HepG2 (cell line): ENCODE results near the gene PITPNM2. TPM values are rescaled to one million over a fixed set of nuclear protein-coding genes. Genes with fewer than 3 reads are reported as not detected.

Experiments
- BCL6 ChIP-seq: IDR thresholded peaks from 2 replicates; pipeline ENCODE4 v1.6.1; 2016; ENCODE audit warnings: missing genetic modification reagents, missing compliant biosample characterization
- FOSL1 ChIP-seq: sonication (generic); formaldehyde crosslinking; IDR thresholded peaks from 2 replicates; pipeline ENCODE4 v1.9.0; 2021; ENCODE audit warnings: missing genetic modification reagents, borderline replicate concordance
- HMG20B ChIP-seq: conservative IDR thresholded peaks from 2 replicates; pipeline ENCODE4 v1.6.1; 2016; ENCODE audit warnings: missing genetic modification reagents, missing compliant biosample characterization
- MED13 ChIP-seq: sonication (generic); formaldehyde crosslinking; IDR thresholded peaks from 2 replicates; pipeline ENCODE4 v1.5.0; 2020; ENCODE audit warnings: missing genetic modification reagents
- NFYB ChIP-seq: sonication (generic); formaldehyde crosslinking; IDR thresholded peaks from 2 replicates; pipeline ENCODE4 v1.4.0; 2020; ENCODE audit warnings: missing genetic modification reagents
- PLRG1 ChIP-seq: fragments of 450-650 bp; conservative IDR thresholded peaks from 2 replicates; pipeline ENCODE4 v1.6.1; 2016
- REPIN1 ChIP-seq: sonication (generic); formaldehyde crosslinking; IDR thresholded peaks from 2 replicates; pipeline ENCODE4 v1.8.0; 2022; ENCODE audit warnings: missing genetic modification reagents, low read depth, mild to moderate bottlenecking, borderline replicate concordance
- RXRB ChIP-seq: IDR thresholded peaks from 2 replicates; pipeline ENCODE4 v1.6.1; 2016; ENCODE audit warnings: borderline replicate concordance, missing genetic modification reagents, missing compliant biosample characterization
- TEAD2 ChIP-seq: sonication (generic); formaldehyde crosslinking; IDR thresholded peaks from 2 replicates; pipeline ENCODE4 v1.9.0; 2021; ENCODE audit warnings: missing genetic modification reagents
- TP53 ChIP-seq: sonication (generic); formaldehyde crosslinking; conservative IDR thresholded peaks from 2 replicates; pipeline ENCODE4 v1.4.0; 2020; ENCODE audit warnings: missing genetic modification reagents
- ZNF563 ChIP-seq: sonication (generic); formaldehyde crosslinking; IDR thresholded peaks from 2 replicates; pipeline ENCODE4 v1.8.0; 2022; ENCODE audit warnings: mild to moderate bottlenecking, moderate library complexity, missing genetic modification reagents
- ZNF839 ChIP-seq: sonication (generic); formaldehyde crosslinking; IDR thresholded peaks from 2 replicates; pipeline ENCODE4 v1.4.0; 2020; ENCODE audit warnings: missing genetic modification reagents, mild to moderate bottlenecking, borderline replicate concordance
- polyA plus RNA-seq, 8 experiments: library from polyadenylated mRNA; depleted of rRNA in 3 of 8; stranded (reverse) in 7 of 8; unstranded in 1 of 8; fragments of >200 nt; fragmentation: Illumina TruSeq in 4 of 8; extraction: Trizol in 4 of 8; gene quantifications; 2 replicates each; pipeline versions ENCODE4 v1.2.1 to v1.2.3, GENCODE V29; 2011 to 2016; ENCODE audit warnings: low read depth in 4 of 8, missing spikeins in 1 of 8, mixed read lengths in 1 of 8; ENCODE audit not compliant: insufficient read depth in 1 of 8
- total RNA-seq, 5 experiments: library from RNA; depleted of rRNA; stranded (reverse); fragments of >200 nt; fragmentation: Illumina TruSeq; extraction: Trizol; gene quantifications; 2 replicates each; pipeline ENCODE4 v1.2.3, GENCODE V29; 2016; ENCODE audit warnings: low read depth in 1 of 5
- TF ChIP-seq, protein P1 (sequence below), 2 experiments: sonication (generic) in 1 of 2; formaldehyde crosslinking in 1 of 2; IDR thresholded peaks; 2 replicates each; pipeline versions ENCODE4 v1.4.0 to v1.6.1; 2018 to 2020; ENCODE audit warnings: missing genetic modification reagents in 2 of 2, borderline replicate concordance in 1 of 2, low read depth in 1 of 2, mild to moderate bottlenecking in 1 of 2, missing biosample characterization in 1 of 2
- TF ChIP-seq, protein P2 (sequence below): fragments of 450-650 bp; IDR thresholded peaks from 2 replicates; pipeline ENCODE4 v1.6.1; 2017; ENCODE audit warnings: mild to moderate bottlenecking
- TF ChIP-seq, protein P3 (sequence below): sonication (generic); formaldehyde crosslinking; IDR thresholded peaks from 2 replicates; pipeline ENCODE4 v1.4.0; 2020; ENCODE audit warnings: missing genetic modification reagents

PITPNM2 gene
- total and polyA plus RNA-seq, 2 of the 13 experiments (the other 11 are each of a cell fraction or from before 2014, with no cell fraction given): 4.2 to 5.3 TPM

DNA sequence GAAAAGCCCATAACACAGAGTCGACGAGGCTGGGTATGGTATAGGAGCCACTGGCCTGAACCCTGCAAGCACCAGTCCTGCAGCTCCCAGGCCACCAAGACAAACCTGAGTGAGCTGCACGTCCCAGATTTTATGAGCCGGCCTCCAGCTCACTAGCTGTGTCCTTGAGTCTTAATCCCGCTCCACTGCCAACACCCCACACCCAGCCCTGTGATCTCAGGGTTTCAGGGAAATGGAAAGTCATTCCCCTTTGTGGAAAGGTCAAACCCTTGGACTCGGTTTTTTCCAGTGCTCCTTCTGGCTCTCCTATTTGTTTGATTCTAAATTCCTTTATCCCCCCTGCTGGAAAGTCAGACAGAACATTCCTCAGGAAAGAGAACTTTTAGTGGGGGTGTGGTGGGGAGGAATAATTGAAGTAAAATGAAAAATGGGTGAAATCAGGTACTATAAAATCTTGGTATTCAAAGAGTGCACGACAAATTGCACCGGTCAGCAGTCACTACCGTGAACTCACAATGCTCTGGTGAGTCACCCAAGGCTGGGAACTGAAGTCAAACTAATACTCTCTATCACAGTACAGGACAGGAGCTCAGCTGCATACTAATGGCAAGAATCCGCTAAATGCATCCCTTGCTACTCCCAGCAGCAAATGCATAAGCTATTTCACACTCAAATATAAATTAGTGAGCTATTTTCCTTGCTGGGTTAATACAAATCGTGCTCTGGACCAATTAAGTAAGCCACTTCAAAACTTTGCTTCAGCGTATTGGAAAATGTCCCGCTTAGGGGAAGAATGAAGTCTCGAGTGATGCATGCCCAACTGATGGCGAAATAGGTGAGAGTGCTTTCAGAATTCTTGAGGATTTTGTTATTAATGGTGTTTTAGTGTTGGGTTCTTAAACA, 9.0 kb downstream of the PITPNM2 start (continued):
- TF ChIP-seq ZNF839 (no peak), MED13 (no peak), ZNF563 (CRISPR knock-in tag) (no peak), NFYB (CRISPR knock-in tag) (no peak), PLRG1 (no peak), TEAD2 (CRISPR knock-in tag) (no peak), RXRB (CRISPR knock-in tag) (peak; percentile 63), HMG20B (CRISPR knock-in tag) (0 out of 2 replicates have a peak, but pooled peaks have one; percentile 65), FOSL1 (peak; percentile 65; the same call in 1 of the 2 replicates), TP53 (no peak), REPIN1 (no peak), BCL6 (peak; percentile 68)
- TF ChIP-seq, protein P1, sequence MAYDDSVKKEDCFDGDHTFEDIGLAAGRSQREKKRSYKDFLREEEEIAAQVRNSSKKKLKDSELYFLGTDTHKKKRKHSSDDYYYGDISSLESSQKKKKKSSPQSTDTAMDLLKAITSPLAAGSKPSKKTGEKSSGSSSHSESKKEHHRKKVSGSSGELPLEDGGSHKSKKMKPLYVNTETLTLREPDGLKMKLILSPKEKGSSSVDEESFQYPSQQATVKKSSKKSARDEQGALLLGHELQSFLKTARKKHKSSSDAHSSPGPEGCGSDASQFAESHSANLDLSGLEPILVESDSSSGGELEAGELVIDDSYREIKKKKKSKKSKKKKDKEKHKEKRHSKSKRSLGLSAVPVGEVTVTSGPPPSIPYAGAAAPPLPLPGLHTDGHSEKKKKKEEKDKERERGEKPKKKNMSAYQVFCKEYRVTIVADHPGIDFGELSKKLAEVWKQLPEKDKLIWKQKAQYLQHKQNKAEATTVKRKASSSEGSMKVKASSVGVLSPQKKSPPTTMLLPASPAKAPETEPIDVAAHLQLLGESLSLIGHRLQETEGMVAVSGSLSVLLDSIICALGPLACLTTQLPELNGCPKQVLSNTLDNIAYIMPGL (CRISPR knock-in tag; IDR thresholded peaks at IDR 0.05; ENCODE audit: borderline replicate concordance in 1 of 2, low read depth in 1 of 2): no peak
- TF ChIP-seq, protein P2, sequence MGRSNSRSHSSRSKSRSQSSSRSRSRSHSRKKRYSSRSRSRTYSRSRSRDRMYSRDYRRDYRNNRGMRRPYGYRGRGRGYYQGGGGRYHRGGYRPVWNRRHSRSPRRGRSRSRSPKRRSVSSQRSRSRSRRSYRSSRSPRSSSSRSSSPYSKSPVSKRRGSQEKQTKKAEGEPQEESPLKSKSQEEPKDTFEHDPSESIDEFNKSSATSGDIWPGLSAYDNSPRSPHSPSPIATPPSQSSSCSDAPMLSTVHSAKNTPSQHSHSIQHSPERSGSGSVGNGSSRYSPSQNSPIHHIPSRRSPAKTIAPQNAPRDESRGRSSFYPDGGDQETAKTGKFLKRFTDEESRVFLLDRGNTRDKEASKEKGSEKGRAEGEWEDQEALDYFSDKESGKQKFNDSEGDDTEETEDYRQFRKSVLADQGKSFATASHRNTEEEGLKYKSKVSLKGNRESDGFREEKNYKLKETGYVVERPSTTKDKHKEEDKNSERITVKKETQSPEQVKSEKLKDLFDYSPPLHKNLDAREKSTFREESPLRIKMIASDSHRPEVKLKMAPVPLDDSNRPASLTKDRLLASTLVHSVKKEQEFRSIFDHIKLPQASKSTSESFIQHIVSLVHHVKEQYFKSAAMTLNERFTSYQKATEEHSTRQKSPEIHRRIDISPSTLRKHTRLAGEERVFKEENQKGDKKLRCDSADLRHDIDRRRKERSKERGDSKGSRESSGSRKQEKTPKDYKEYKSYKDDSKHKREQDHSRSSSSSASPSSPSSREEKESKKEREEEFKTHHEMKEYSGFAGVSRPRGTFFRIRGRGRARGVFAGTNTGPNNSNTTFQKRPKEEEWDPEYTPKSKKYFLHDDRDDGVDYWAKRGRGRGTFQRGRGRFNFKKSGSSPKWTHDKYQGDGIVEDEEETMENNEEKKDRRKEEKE: no peak
- TF ChIP-seq, protein P3, sequence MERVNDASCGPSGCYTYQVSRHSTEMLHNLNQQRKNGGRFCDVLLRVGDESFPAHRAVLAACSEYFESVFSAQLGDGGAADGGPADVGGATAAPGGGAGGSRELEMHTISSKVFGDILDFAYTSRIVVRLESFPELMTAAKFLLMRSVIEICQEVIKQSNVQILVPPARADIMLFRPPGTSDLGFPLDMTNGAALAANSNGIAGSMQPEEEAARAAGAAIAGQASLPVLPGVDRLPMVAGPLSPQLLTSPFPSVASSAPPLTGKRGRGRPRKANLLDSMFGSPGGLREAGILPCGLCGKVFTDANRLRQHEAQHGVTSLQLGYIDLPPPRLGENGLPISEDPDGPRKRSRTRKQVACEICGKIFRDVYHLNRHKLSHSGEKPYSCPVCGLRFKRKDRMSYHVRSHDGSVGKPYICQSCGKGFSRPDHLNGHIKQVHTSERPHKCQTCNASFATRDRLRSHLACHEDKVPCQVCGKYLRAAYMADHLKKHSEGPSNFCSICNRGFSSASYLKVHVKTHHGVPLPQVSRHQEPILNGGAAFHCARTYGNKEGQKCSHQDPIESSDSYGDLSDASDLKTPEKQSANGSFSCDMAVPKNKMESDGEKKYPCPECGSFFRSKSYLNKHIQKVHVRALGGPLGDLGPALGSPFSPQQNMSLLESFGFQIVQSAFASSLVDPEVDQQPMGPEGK (CRISPR knock-in tag): peak; percentile 28; the same call in 1 of the 2 replicates
